GM19328 (cell line): ENCODE data around the gene ING2.
A peak's percentile ranks its signal among the peaks of the same experiment; 100 is the strongest.
"Not testable (repeated sequence)": the region's sequence is repeated elsewhere in the genome, so short reads cannot be mapped to it uniquely, and the experiment has no call there.

Experiments used
- ATAC-seq: cut with Tn5 transposase; IDR thresholded peaks from one replicate; pipeline ENCODE4 v1.9.1; 2021; ENCODE audit warnings: mild to moderate bottlenecking, moderate library complexity; ENCODE audit not compliant: unreplicated experiment

ING2 gene, protein sequence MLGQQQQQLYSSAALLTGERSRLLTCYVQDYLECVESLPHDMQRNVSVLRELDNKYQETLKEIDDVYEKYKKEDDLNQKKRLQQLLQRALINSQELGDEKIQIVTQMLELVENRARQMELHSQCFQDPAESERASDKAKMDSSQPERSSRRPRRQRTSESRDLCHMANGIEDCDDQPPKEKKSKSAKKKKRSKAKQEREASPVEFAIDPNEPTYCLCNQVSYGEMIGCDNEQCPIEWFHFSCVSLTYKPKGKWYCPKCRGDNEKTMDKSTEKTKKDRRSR

DNA sequence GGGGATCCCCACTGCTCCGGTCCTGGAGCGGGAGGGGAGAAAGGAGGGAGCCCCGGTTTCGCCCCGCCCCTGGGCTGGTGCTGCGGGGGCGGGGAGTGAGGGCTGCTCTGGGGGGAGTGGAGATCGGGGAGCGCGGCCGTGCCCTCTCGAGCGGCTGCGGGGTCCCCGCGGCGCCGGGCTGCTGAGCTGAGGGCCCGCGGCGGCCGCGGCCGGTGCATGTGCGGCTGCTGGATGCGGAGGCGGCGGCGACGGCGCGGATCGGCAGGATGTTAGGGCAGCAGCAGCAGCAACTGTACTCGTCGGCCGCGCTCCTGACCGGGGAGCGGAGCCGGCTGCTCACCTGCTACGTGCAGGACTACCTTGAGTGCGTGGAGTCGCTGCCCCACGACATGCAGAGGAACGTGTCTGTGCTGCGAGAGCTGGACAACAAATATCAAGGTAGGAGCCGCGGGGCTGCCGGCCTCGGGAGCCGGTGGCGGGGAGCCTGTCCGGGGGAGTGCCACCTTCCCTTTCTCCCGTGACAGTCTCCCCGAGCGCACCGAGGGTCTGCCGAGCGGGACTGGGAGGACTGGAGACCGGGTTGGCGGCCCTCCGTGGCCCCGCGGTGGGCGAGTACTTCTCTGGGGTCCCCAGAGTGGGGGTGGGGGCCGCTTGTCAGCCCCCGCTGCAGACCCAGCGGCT, at the start of gene ING2:
Gene ING2, plus strand, starts transcription at position 129 of the 681 bp plus-strand sequence. Its CDS starts 138 bp downstream, at position 267.
- ATAC-seq = peak; percentile 41

DNA sequence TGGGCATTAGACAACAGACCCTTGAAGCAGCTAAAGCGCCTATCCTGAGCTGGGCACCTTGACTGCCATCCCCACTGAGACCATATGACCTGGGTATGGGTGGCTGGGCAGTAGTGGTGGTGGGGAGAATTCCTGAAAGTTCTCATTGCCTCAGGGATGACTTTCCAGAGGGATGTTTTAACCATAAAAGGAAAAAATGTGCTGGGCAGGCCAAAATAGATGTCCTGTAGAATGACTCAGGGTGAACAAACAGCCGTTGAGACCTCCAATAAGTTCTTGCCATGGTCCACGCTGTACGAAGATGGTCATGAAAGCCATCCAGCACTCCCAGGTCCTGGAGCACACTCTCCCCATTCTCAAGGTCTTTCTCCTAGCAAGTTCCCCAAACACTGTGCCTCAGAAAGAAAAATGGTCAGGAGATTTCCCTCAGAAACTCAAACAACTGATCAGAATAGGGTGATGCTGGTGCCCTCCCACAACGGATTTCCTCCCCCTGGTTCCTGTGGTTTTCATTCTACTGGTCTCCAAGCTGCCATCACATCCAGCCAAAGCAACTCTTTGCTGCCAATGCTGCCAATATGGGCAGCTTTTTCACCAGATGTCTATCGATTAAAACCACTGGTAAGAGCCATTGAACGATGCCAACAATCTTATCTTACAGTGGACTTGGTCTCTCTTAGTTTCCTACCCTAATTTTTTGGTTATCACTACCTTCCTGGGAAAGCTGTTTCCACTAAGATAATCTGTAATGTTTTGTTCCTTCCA, 49.2 kb upstream of the ING2 start:
- ATAC-seq = no peak

DNA sequence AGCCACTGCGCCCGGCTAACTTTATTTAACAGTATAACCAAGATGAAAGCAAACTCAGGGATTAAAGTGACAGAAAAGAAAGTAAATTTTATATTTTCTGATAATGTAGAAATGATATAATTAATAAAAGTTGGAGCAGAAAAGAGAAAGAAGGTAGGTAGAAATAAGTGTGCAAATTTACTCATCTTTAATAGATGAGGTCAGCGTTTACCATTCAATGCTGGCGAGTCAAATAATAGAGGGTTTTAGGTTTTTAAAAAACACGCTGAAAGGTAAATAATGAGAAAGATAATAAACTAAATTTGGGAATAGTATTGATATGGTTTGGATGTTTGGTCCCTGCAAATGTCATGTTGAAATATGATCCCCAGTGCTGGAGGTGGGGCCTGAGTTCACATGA, 46.9 kb upstream of the ING2 start:
- no peak for ATAC-seq

DNA sequence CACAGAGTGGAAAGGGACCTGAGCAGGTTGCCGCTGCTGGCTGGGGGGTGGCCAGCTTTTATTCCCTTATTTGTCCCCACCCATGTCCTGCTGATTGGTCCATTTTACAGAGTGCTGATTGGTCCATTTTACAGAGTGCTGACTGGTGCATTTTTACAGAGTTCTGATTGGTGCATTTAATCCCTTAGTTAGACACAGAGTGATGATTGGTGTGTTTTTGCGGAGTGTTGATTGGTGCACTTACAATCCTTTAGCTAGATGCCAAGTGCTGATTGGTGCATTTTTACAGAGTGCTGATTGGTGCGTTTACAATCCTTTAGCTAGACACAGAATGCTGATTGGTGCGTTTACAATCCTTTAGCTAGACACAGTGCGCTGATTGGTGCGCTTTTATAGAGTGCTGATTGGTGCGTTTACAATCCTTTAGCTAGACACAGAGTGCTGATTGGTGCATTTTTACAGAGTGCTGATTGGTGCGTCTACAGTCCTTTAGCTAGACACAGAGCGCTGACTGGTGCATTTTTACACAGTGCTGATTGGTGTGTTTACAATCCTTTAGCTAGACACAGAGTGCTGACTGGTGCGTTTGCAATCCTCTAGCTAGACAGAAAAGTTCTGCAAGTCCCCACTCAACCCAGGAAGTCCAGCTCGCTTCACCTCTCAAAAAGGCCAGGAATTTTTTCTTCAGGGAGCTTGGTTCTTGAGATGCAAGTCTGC, 40.8 kb upstream of the ING2 start:
- ATAC-seq = not testable (repeated sequence)

DNA sequence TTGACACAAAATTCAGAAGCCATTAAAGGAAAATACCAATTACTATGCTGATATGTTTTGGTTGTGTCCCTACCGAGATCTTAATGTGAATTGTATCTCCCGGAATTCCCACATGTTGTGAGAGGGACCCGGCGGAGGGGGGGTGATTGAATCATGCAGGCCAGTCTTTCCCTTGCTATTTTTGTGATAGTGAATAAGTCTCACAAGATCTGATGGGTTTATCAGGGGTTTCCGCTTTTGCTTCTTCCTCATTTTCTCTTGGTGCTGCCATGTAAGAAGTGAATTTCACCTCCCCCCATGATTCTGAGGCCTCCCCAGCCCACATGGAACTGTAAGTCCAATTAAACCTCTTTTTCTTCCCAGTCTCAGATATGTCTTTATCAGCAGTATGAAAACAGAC, 39.0 kb upstream of the ING2 start:
- ATAC-seq = not testable (repeated sequence)

DNA sequence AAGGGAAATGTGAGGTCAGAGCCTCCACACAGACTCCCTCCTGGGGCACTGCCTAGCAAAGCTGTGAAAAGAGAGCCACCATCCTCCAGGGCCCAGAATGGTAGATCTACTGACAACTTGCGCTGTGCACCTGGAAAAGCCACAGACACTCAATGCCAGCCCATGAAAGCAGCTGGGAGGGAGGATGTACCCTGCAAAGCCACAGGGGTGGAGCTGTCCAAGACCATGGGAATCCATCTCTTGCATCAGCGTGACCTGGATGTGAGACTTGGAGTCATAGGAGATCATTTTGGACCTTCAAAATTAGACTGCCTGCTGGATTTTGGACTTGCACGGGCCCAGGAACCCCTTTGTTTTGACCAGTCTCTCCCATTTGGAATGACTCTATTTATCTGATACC, 37.6 kb upstream of the ING2 start:
- ATAC-seq = no peak

DNA sequence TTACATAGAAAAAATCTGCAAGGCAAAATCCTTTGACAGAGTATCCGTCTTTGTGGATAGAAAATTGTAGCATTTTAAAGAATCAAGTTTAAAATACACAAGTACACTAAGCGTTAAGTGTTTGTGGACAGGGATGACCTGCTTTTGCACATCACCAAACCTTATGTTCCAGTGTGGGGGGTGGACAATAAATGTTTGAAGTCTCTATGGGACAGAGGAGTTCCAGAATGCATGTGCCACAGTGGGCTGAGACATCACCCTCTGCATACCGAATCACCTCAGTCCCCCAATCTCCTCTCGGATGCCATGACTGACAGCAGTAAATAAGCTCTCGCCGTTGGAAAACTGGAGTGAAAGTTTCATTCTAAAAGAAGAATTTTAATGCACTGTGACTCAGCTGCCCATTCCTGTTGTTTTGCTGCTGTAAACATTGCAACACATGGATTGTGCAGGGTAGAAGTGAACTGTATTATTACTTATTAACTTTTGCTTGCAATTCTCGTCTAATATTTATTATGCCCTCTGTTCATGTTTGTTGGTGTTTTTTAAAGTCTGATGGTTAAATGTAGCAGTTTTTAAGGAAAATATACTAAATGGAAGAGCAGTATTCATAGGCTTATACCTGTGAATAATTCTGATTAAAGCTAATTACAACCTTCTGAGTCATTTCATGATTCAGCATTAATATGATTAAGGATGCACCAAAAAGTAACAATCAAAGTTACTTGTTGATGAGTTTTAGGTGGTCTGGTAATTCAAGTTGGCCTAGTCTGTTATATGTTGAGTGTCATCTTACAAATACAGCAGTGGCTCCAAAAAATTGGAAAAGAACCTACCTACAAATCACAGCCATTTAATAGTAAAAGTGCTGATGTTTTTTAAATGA, 36.4 kb upstream of the ING2 start:
- no peak for ATAC-seq

DNA sequence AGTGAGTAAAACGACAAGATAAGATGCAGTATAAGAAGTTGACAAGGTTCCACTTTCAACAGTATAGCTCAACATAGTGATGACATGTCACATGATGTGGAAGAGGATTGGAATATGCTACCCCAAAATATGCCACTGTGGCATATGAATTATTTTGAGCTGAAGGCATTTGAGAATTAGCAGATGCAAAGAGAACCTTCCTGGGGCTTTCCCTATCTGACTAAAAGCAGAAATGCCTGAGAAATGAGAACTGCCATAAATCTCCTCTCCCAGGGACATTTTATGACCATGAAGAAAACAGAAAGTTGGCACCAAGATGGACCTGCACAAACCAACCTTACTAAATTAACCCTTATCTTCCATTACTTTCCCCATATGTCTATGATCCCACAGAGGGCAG, 35.6 kb upstream of the ING2 start:
- ATAC-seq = no peak

DNA sequence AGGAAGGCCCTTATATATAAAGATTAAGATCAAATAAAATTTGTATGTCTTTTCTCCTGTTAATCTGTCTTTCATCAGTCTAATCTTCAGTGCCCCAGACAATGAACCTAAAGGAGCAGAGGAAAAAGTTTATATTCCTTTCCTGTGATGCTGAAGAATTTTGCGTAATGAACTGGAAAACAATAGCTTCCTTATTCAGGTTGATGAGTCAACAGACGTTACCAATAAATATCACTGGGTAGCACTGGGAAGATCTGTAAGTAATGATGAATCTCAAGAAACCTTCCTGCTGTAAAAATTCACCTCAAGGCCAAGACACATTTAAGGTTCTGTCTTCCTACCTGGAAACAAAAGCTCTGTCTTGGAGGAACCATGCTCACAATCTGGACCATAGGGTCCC, 34.9 kb upstream of the ING2 start:
- ATAC-seq = no peak

DNA sequence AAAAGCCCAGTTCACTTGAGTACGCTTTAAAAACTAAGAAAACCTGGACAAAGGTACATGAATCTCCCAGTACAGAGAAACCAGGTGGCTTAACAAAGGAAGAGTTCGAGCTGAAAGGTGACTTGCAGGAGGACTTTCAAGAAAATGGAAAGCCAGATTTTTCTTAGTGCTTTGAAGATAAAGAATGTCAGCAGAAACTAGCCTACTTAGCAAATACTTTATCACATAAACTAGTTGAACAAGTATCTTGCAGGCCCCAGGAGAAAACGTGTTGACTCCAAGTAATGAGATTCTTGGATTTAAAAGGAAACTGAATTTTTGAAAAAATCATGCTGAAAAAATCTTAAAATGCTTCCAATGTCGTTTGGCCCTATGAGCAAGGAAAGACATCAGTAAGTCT, 34.0 kb upstream of the ING2 start:
- ATAC-seq = no peak

DNA sequence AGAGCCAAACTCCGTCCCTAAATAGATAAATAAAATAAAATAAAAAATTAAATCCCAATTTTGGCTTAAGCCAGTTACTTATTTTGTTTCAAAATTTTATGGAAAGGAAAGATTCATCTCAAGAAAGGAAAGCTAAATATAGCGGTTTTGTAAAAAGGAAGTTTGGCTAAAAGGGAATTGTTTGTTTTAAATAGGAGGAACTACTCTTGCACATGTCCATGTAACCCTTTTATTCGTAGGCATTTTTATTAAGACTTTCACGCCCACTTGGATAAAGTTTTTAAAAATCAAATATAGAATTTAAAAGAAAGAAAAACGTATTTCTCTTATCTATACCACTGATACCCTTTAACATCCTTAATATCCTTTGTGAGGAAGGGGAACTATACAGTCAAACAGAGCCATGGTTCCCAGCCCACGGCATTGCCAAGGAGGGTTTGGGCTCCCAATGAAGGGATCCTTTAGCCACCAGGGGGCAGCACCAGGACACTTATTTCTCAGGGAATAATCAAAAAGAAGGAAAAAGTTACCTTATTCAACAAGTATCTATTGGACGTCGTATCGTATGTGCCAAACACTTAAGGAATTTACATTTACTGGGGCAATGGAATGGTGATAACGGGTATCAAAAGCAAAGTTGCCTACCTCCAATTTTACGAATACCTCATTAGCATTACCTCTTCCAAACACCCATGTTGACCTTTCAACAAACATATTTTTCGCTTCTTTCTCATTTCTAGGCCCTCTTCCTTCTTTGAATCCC, 32.7 kb upstream of the ING2 start:
- no peak for ATAC-seq

DNA sequence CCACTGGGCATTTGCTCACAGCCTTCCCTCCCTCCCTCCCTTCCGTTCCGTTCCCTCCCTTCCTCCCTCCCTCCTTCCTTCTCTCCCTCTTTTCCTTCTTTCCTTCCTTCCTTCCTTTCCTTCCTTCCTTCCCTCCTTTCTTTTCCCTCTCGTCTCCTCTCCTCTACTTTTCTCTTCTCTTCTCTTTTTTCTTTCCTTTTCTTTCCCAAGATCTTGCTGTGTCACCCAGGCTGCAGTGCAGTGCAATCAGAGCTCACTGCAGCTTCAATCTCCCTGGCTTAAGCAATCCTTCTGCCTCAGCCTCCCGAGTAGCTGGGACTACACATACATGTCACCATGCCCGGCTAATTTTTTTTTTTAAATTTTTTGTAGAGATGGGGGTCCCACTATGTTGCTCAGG, 26.7 kb upstream of the ING2 start:
- ATAC-seq = no peak

DNA sequence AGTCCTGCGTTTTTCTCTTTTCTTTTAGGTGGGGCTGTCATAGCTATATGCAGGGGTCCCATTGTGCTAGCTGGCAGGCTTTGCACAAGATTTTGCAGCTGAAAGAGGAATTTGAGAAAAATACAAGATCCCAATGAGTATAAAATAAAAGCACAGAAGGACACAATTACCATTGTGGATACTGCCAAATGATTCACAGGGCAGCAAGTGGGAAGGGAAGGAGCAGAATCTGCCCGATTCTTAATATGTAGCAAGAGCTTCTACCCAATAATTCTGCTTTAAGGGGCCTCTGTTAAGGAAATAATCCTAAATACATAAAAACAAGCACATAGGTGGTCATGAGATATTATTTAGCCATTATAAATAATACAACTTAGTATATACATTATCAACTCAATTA, 25.9 kb upstream of the ING2 start:
- ATAC-seq = no peak

DNA sequence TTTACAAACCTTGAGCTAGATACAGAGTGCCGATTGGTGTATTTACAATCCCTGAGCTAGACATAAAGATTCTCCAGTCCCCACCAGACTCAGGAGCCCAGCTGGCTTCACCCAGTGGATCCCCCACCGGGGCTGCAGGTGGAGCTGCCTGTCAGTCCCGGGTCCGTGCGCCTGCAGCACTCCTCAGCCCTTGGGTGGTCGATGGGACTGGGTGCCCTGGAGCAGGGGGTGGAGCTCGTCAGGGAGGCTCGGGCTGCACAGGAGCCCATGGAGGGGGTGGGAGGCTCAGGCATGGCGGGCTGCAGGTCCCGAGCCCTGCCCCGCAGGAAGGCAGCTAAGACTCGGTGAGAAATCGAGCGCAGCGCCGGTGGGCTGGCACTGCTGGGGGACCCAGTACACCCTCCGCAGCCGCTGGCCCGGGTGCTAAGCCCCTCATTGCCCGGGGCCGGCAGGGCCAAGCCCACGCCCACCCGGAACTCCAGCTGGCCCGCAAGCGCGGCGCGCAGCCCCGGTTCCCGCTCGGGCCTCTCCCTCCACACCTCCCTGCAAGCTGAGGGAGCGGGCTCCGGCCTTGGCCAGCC, 22.3 kb upstream of the ING2 start:
- ATAC-seq = not testable (repeated sequence)

DNA sequence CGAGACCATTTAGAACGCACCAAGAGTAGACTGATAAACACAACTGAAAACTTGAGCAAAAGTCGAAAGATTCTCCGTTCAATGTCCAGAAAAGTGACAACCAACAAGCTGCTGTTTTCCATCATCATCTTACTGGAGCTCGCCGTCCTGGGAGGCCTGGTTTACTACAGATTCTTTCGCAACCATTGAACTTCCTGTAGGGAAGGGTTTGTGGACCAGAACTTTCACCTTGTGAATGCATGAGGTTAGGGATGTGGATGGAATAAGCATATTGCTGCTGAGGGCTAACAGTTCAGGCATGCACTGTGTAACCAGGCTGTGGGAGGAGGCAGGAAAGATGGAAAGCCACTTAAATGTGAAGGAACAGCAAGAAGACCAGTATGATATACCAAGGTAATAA, 20.9 kb upstream of the ING2 start:
- no peak for ATAC-seq

DNA sequence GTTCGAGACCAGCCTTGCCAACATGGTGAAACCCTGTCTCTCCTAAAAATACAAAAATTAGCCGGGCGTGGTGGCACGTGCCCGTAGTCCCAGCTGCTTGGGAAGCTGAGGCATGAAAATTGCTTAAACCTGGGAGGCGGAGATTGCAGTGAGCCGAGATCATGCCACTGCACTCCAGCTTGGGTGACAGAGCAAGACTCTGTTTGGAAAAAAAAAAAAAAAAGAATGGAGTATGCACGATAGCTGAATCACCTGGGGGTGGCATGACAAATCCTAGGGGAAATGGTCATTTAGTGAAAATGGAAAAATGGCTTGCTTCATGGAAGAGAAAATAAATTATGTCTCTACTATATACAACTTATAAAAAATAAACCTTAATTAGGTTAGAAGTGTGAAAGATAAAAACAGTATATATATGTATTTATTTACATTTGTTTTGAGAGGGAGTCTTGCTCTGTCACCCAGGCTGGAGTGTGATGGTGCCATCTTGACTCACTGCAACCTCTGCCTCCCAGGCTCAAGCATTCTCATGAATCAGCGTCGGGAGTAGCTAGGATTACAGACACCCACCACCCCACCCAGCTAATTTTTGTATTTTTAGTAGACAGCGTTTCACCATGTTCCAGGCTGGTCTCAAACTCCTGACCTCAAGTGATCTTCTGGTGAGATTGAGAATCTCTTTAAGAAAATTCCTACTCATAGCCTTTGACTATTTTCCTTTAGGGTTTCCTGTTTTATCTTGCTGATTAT, 19.3 kb upstream of the ING2 start:
- ATAC-seq = no peak

DNA sequence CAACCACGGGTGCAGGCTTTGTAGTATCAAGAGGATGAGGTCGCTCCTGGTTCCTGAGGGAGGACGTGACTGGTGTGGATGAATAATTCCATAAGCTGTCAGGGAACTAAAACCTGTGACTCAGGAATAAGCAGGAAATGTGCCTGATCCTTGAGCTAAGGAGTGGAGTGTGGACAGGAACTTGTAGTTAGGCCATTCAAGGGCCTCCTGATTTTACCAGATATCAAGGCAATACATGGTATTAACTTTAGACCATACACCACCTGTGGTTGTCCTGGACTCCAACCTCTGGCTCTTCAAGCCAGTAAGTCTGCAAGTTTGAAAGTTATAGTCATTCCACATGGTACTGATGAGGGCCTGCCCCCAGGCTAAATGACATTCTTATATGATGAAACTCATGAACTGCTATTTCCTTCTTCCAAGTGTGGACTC, 12.1 kb upstream of the ING2 start:
- ATAC-seq = no peak

DNA sequence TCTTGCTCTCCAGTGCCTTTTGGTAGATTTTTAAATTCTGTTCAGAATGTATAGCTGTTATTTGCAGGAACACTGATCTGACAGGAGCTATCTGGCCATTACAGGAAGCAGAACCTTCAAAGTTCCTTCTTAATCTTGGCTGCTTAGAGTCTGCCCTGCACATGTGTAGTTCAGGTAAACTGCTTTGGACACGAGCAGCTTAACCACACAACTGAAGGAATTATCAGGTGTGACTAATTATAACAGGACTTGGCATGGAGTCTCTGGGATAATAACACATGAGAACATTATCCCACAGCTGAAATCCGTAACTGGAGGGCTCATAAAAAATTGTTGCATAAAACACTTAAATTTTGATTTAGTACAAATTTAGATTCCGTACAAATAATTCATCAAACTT, 11.6 kb upstream of the ING2 start:
- no peak for ATAC-seq

DNA sequence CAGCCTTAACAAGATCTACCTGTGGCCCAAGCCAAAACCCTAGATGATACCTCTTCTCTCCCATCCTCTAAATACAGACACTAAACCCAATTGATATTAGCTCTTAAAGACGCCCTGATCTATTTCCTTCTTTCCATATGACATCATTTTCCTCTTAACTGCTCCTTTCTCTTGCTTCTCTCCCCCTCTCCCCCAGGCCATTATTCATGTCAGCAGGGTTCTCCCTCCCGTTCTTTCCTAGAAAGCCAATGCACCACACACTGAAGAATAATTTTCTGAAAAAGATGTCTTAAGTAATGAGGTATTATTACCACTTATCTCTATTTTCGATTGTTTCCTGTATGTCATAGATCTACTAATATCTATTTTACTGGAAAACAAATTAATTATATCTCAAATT, 9.7 kb upstream of the ING2 start:
- no peak for ATAC-seq
